Measurements from ENCODE around the gene MRPL14. TPM values are rescaled to one million over a fixed set of nuclear protein-coding genes. Genes with fewer than 3 reads are reported as not detected.

The MRPL14 gene
- total and polyA plus RNA-seq, 2 of the 4 experiments (the other 2 are of a cell fraction) = 43.7 to 87.9 TPM

- TF ChIP-seq MXI1 (IDR thresholded peaks at IDR 0.05; ENCODE audit: borderline replicate concordance, low read depth, low read length) (no peak), BHLHE40 (IDR thresholded peaks at IDR 0.05; ENCODE audit: low read depth, low read length) (no peak), POLR2A (IDR thresholded peaks at IDR 0.05; ENCODE audit: low read depth, low read length) (no peak), RCOR1 (IDR thresholded peaks at IDR 0.05; ENCODE audit: insufficient replicate concordance, low read length) (no peak), ELK1 (IDR thresholded peaks at IDR 0.05; ENCODE audit: borderline replicate concordance, low read depth, low read length) (no peak)
Observed at GRCh38 chr6:44063561-44064059, 63.6 kb downstream of the MRPL14 start (continued).

Other genes starting within 250 kb of the MRPL14 start
- gene TMEM63B, start 102 bp upstream of the MRPL14 start, total RNA-seq (2012; rRNA removed) = 12.2 and 12.8 TPM in 2 replicates
- 42.6 and 45.6 TPM in 2 replicates for gene TMEM63B, start 102 bp upstream of the MRPL14 start, polyA plus RNA-seq (2012; rRNA removed)
- not detected in 2 replicates for gene CAPN11, start 31.4 kb upstream of the MRPL14 start, total RNA-seq (2012; rRNA removed)
- not detected in 2 replicates for gene CAPN11, start 31.4 kb upstream of the MRPL14 start, polyA plus RNA-seq (2012; rRNA removed)
- not detected in 2 replicates for gene MYMX, start 89.5 kb upstream of the MRPL14 start, total RNA-seq (2012; rRNA removed)
- not detected in 2 replicates for gene MYMX, start 89.5 kb upstream of the MRPL14 start, polyA plus RNA-seq (2012; rRNA removed)
- 4.1 and 4.7 TPM in 2 replicates for gene SLC29A1, start 96.1 kb upstream of the MRPL14 start, total RNA-seq (2012; rRNA removed)
- gene SLC29A1, start 96.1 kb upstream of the MRPL14 start, polyA plus RNA-seq (2012; rRNA removed) = 22.1 and 23.2 TPM in 2 replicates
- gene HSP90AB1, start 119.6 kb upstream of the MRPL14 start, total RNA-seq (2012; rRNA removed) = 1,307 and 1,440 TPM in 2 replicates
- gene HSP90AB1, start 119.6 kb upstream of the MRPL14 start, polyA plus RNA-seq (2012; rRNA removed) = 771 and 887 TPM in 2 replicates
- 41.7 and 51.4 TPM in 2 replicates for gene SLC35B2, start 130.1 kb upstream of the MRPL14 start, total RNA-seq (2012; rRNA removed)
- gene SLC35B2, start 130.1 kb upstream of the MRPL14 start, polyA plus RNA-seq (2012; rRNA removed) = 89.9 and 94.8 TPM in 2 replicates
- gene NFKBIE, start 138.1 kb upstream of the MRPL14 start, total RNA-seq (2012; rRNA removed) = 7.5 and 7.9 TPM in 2 replicates
- 13.0 and 16.7 TPM in 2 replicates for gene NFKBIE, start 138.1 kb upstream of the MRPL14 start, polyA plus RNA-seq (2012; rRNA removed)
- gene TMEM151B, start 143.0 kb upstream of the MRPL14 start, total RNA-seq (2012; rRNA removed) = not detected in 2 replicates
- gene TMEM151B, start 143.0 kb upstream of the MRPL14 start, polyA plus RNA-seq (2012; rRNA removed) = not detected in 2 replicates
- gene AARS2, start 185.9 kb upstream of the MRPL14 start, total RNA-seq (2012; rRNA removed) = 10.4 and 10.8 TPM in 2 replicates
- 9.1 and 10.3 TPM in 2 replicates for gene AARS2, start 185.9 kb upstream of the MRPL14 start, polyA plus RNA-seq (2012; rRNA removed)
- not detected in 2 replicates for gene SPATS1, start 215.2 kb upstream of the MRPL14 start, total RNA-seq (2012; rRNA removed)
- not detected in 2 replicates for gene SPATS1, start 215.2 kb upstream of the MRPL14 start, polyA plus RNA-seq (2012; rRNA removed)

Data from IMR-90 (cell line).